HG03097 (cell line): ENCODE data around the gene MED17.
"Not testable (repeated sequence)": the region's sequence is repeated elsewhere in the genome, so short reads cannot be mapped to it uniquely, and the experiment has no call there.

Experiments
- ATAC-seq: cut with Tn5 transposase; IDR thresholded peaks from one replicate; pipeline ENCODE4 v1.9.1; 2021; ENCODE audit not compliant: unreplicated experiment, low FRiP score

The MED17 gene

DNA sequence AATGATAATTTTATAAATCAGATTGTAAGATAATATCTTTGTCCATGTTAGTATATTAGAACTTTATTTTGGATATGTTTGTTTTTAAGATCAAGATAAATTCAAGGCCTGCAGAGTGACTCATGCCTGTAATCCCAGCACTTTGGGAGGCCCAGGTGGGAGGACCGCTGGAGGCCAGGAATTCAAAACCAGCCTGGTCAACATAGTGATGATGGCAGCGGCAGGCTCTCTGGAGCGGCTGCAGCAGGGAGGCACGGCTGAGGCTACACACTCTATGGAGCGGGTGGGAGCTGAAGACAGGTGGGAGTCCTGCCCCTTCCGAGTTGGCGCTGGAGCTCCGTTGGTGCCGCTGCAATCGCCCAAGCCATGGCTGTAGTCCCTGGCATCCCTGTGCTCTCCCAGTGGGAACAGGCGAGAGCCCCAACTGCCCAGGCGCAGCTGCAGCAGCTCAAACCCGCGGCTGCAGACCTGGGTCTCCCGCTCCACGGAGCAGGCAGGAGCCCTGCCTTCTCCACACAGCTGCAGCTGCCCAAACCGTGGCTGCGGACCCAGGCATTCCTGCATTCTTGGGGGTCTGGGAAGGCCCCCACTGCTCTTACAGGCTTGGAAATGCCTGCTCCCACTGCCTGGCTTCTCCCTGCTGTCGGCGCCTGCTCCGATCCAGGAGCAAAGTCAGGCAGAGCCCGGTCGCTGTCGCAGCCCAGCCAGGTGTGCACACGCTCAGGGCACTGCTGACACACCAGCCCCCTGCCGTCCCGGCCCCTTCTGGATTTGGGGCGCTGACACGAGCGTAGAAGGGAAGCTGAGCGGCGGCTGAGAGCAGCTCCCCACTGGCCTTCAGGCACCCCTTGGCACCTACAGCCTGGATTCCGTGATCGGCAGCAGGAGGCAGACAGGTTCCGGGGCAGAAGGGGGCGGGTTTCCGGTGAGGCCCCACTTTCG, 25.9 kb upstream of the MED17 start:
- no peak for ATAC-seq

DNA sequence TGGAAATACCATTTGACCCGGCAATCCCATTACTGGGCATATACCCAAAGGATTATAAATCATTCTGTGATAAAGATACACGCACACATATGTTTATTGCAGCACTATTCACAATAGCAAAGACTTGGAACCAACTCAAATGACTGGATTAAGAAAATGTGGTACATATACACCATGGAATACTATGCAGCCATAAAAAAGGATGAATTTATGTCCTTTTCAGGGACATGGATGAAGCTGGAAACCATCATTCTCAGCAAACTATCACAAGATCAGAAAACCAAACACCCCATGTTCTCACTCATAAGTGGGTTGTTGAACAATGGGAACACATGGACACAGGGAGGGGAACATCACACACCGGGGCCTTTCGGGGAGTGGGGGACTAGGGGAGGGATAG, 25.0 kb upstream of the MED17 start:
- not testable (repeated sequence) for ATAC-seq

GRCh38 chr11:93761910-93762309, 22.2 kb upstream of the MED17 start:
- no peak for ATAC-seq

GRCh38 chr11:93765551-93765950, 18.5 kb upstream of the MED17 start:
- ATAC-seq = no peak

DNA sequence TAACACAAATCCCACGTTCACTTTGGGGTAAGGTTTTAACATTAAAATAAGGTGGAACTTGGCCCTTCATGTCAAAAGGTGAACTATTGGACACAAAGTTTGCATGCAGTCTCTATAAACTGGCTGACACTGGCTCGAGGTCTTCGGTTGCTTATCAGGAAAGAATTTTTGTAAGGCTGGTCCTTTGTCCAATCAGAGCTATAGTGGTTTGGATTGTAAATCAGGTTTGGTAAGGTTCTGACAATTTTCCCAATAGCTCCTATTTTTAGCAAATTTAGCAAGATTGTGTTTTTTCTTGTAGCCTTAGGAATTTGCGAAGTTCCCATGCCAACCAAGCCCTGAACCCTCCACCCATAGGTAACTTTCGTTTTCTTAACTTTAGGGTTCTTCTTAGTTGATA, 17.6 kb upstream of the MED17 start:
- ATAC-seq = no peak

- ATAC-seq = no peak
These were observed 17.1 kb upstream of the MED17 start for GRCh38 chr11:93767018-93767417.

- ATAC-seq = no peak
These were observed 13.9 kb upstream of the MED17 start for GRCh38 chr11:93770160-93770559.

DNA sequence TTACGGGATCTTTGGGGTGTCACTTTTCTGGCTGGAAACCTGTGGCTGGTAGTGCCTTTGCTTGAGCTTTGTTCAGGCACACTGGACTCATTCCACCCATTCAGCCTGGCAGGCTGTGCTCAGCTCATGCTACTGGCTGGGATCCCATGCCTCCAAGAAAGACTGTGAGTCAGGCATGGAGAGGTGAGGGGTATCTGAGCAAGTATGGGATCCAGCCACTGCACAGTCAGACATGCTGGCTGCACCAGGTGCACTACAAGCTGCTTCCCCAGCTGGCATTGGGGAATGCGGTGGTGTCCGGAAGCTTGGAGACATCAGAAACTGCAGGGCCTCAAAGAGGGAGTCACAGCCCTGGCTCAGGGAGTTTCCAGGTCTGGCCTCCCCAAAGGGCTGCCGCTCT, 12.0 kb upstream of the MED17 start:
- ATAC-seq = no peak

- no peak for ATAC-seq
These were observed 11.0 kb upstream of the MED17 start for GRCh38 chr11:93773045-93773477.

DNA sequence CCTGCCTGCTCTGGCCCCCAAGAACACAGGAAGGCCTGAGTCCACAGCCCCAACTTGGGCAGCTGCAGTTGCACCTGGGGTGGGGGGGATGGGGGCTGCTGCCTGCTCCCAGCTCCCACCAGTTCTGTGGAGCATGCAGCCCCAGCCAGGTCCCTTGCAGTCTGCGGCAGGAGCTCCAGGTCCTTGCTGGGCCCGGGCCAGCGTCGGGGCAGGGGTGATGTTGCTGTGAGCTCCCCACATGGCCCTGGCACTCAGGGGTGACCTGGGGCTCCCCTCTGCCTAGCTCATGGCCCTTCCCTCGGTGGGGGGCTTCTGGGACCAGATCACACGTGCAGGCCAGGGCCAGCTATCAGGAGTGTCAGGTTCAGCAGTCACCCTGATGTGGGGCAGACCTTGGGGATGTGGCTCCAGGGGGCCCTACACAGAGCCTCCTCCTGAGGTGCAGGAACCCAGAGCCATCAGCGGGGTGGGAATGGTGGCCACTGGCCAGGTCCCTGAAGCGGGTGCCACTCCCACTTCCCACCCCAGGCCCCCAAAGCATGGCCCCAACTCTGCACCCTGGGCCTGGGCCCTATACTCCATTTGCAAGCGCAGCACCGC, 10.4 kb upstream of the MED17 start:
- no peak for ATAC-seq

GRCh38 chr11:93774560-93774959, 9.5 kb upstream of the MED17 start:
- not testable (repeated sequence) for ATAC-seq

GRCh38 chr11:93775289-93775688, 8.8 kb upstream of the MED17 start:
- no peak for ATAC-seq

- no peak for ATAC-seq
These were observed 720 bp upstream of the MED17 start for GRCh38 chr11:93783362-93783761.

- ATAC-seq = peak; percentile 44
These were observed 327 bp upstream of the MED17 start for GRCh38 chr11:93783765-93784144.

GRCh38 chr11:93784935-93785360, 866 bp downstream of the MED17 start:
- ATAC-seq = peak; percentile 24

- no peak for ATAC-seq
These were observed 7.4 kb downstream of the MED17 start for GRCh38 chr11:93791493-93791892.

GRCh38 chr11:93796441-93797231, 12.6 kb downstream of the MED17 start:
- ATAC-seq = no peak

- ATAC-seq = no peak
These were observed 17.3 kb downstream of the MED17 start for GRCh38 chr11:93801366-93801765.

GRCh38 chr11:93804879-93805278, 20.8 kb downstream of the MED17 start:
- ATAC-seq = no peak

GRCh38 chr11:93807980-93808379, 23.9 kb downstream of the MED17 start:
- ATAC-seq = no peak

GRCh38 chr11:93813974-93814373, 29.9 kb downstream of the MED17 start:
- ATAC-seq = no peak
